Immature natural killer cell (primary cell): ENCODE measurements around the gene FBXL5. TPM values are rescaled to one million over a fixed set of nuclear protein-coding genes. Genes with fewer than 3 reads are reported as not detected.

Experiments
- DNase-seq, 3 donors: peaks; one replicate each; pipeline ENCODE4 v3.0.0; 2022; ENCODE audit warnings: mixed read lengths in 1 of 3
- H3K27ac Mint-ChIP-seq, 6 donors: one replicate each; pipeline ENCODE4 v1.8.0; 2020; ENCODE audit warnings: mixed read lengths in 6 of 6, mild to moderate bottlenecking in 5 of 6, inconsistent platforms in 4 of 6, moderate library complexity in 3 of 6
- H3K27me3 Mint-ChIP-seq, 3 donors: one replicate each; pipeline ENCODE4 v1.8.0; 2020 to 2021; ENCODE audit warnings: low read depth in 3 of 3, mild to moderate bottlenecking in 3 of 3, mixed read lengths in 3 of 3, moderate library complexity in 3 of 3, inconsistent platforms in 1 of 3
- H3K36me3 Mint-ChIP-seq, 3 donors: one replicate each; pipeline ENCODE4 v1.8.0; 2020; ENCODE audit warnings: mixed read lengths in 3 of 3, inconsistent platforms in 2 of 3, mild to moderate bottlenecking in 2 of 3
- H3K4me1 Mint-ChIP-seq, 2 donors: one replicate each; pipeline ENCODE4 v1.8.0; 2020; ENCODE audit warnings: inconsistent platforms in 2 of 2, mild to moderate bottlenecking in 2 of 2, mixed read lengths in 2 of 2, moderate library complexity in 1 of 2
- H3K4me3 Mint-ChIP-seq, 5 donors: one replicate each; pipeline ENCODE4 v1.8.0; 2020; ENCODE audit warnings: mild to moderate bottlenecking in 5 of 5, mixed read lengths in 5 of 5, inconsistent platforms in 3 of 5, moderate library complexity in 3 of 5
- H3K9me3 Mint-ChIP-seq, 6 donors: one replicate each; pipeline ENCODE4 v1.8.0; 2020; ENCODE audit warnings: mild to moderate bottlenecking in 6 of 6, mixed read lengths in 6 of 6, inconsistent platforms in 4 of 6, moderate library complexity in 3 of 6
- polyA plus RNA-seq, 3 donors: library from polyadenylated mRNA; unstranded; fragments of 300-500 nt; fragmentation: Illumina TruSeq; gene quantifications; one replicate each; pipeline ENCODE4 v1.2.3, GENCODE V29; 2021

The FBXL5 gene
- polyA plus RNA-seq, 3 donors from 2014 or later: 116 to 249 (median 125) TPM

DNA sequence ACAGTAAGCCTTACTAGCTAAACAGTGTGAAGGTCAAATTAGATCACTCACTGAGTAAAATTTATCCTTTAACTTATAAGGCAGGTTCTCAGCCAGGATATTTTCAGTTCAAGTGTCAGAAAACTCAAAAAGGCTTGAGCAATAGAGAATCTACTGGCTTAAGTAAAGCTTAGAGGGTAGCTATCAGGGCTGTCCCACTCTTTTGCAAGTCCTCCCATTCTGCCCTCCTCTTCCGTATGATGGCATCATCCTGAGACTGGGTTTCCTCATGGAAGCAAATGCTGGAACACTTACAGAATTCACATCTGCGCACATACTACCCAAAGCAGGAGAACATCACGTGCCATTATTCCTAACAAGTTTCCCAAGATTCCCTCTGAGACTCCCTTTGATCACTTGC is 55.0 kb downstream of the FBXL5 start:
- Mint-ChIP-seq H3K27ac (no peak overlapping the region), H3K27me3 (no peaks in the 10 kb centered on the region), H3K4me1 (peaks cover 0 to 3% of the 10 kb centered on the region in 2 donors), H3K36me3 (peaks cover 11 to 35% (median 17%) of the 10 kb centered on the region in 3 donors), H3K4me3 (no peak overlapping the region), H3K9me3 (no peaks in the 10 kb centered on the region)
- DNase-seq: no peak

GRCh38 chr4:15598644-15599043 is 56.5 kb downstream of the FBXL5 start:
- Mint-ChIP-seq H3K4me1 (no peaks in the 10 kb centered on the region), H3K27me3 (no peaks in the 10 kb centered on the region), H3K4me3 (no peak overlapping the region), H3K36me3 (peaks cover 4 to 27% (median 9%) of the 10 kb centered on the region in 3 donors), H3K27ac (no peak overlapping the region), H3K9me3 (no peaks in the 10 kb centered on the region)
- no peak for DNase-seq

GRCh38 chr4:15592799-15593198 is 62.4 kb downstream of the FBXL5 start:
- no peak overlapping the region for H3K4me3 Mint-ChIP-seq
- DNase-seq: no peak
- H3K36me3 Mint-ChIP-seq: peaks cover 0 to 4% (median 0%) of the 10 kb centered on the region in 3 donors
- H3K4me1 Mint-ChIP-seq: no peaks in the 10 kb centered on the region
- no peaks in the 10 kb centered on the region for H3K9me3 Mint-ChIP-seq
- no peaks in the 10 kb centered on the region for H3K27me3 Mint-ChIP-seq
- no peak overlapping the region for H3K27ac Mint-ChIP-seq

- no peak for DNase-seq
- Mint-ChIP-seq H3K36me3 (peaks cover 0 to 4% (median 0%) of the 10 kb centered on the region in 3 donors), H3K27ac (no peak overlapping the region), H3K9me3 (no peaks in the 10 kb centered on the region), H3K27me3 (no peaks in the 10 kb centered on the region), H3K4me3 (no peak overlapping the region), H3K4me1 (no peaks in the 10 kb centered on the region)
Measured at GRCh38 chr4:15587649-15588048, 67.5 kb downstream of the FBXL5 start.

- Mint-ChIP-seq H3K27ac (no peak overlapping the region), H3K4me1 (no peaks in the 10 kb centered on the region), H3K36me3 (peaks cover 0 to 4% (median 0%) of the 10 kb centered on the region in 3 donors), H3K9me3 (no peaks in the 10 kb centered on the region), H3K27me3 (no peaks in the 10 kb centered on the region), H3K4me3 (no peak overlapping the region)
- no peak for DNase-seq
Measured at GRCh38 chr4:15586066-15586465, 69.1 kb downstream of the FBXL5 start.

GRCh38 chr4:15585331-15585730 is 69.8 kb downstream of the FBXL5 start:
- Mint-ChIP-seq H3K9me3 (no peaks in the 10 kb centered on the region), H3K27me3 (no peaks in the 10 kb centered on the region), H3K27ac (no peak overlapping the region), H3K36me3 (peaks cover 0 to 4% (median 0%) of the 10 kb centered on the region in 3 donors), H3K4me1 (no peaks in the 10 kb centered on the region), H3K4me3 (no peak overlapping the region)
- no peak for DNase-seq

DNA sequence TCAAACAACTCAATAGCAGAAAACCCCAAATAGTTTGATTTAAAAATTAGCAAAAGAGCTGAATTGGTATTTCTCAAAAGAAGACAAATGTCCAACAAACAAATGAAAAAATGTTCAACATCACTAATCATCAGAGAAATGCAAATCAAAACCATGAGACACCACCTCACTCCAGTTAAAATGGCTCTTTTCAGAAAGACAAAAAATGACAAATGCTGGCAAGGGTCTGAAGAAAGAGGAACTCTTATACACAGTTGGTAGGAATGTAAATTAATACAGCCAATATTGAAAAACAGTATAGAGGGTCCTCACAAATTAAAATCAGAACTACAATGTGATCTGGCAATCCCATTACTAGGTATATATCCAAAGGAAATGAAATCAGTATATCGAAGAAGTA is 70.4 kb downstream of the FBXL5 start:
- H3K27ac Mint-ChIP-seq: no peak overlapping the region
- H3K4me3 Mint-ChIP-seq: no peak overlapping the region
- no peaks in the 10 kb centered on the region for H3K27me3 Mint-ChIP-seq
- no peaks in the 10 kb centered on the region for H3K4me1 Mint-ChIP-seq
- no peaks in the 10 kb centered on the region for H3K9me3 Mint-ChIP-seq
- peaks cover 0 to 4% (median 0%) of the 10 kb centered on the region in 3 donors for H3K36me3 Mint-ChIP-seq
- no peak for DNase-seq

DNA sequence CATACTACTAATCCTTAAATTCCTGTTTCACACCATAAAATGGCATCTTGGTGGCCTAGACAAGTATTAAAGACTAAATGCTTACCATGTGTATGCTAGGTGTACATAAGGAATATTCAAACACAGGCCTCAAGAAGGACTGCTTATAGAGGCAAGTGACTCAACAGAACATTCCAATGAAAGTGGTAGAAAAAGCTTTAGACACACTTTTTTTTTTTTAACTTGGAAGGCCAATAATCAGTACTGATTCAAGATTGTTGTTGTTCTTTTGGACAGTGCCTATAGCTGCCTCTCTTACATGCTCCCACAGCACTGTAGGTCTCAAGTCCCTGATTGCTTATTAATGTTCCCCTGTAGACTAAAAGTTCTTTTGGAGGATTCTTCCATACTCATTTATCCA is 77.6 kb downstream of the FBXL5 start:
- Mint-ChIP-seq H3K4me1 (no peaks in the 10 kb centered on the region), H3K4me3 (no peak overlapping the region), H3K9me3 (no peaks in the 10 kb centered on the region), H3K36me3 (peaks cover 0 to 6% (median 4%) of the 10 kb centered on the region in 3 donors), H3K27me3 (no peaks in the 10 kb centered on the region), H3K27ac (no peak overlapping the region)
- no peak for DNase-seq

- Mint-ChIP-seq H3K9me3 (no peaks in the 10 kb centered on the region), H3K27me3 (peaks cover 0 to 2% (median 0%) of the 10 kb centered on the region in 3 donors), H3K27ac (no peak overlapping the region), H3K4me3 (no peak overlapping the region), H3K36me3 (peaks cover 0 to 6% (median 4%) of the 10 kb centered on the region in 3 donors), H3K4me1 (no peaks in the 10 kb centered on the region)
- no peak for DNase-seq
Measured at GRCh38 chr4:15575966-15576365, 79.2 kb downstream of the FBXL5 start.

GRCh38 chr4:15569746-15570145 is 85.4 kb downstream of the FBXL5 start:
- Mint-ChIP-seq H3K27ac (no peak overlapping the region), H3K4me3 (no peak overlapping the region), H3K36me3 (peaks cover 32 to 40% (median 39%) of the 10 kb centered on the region in 3 donors)

DNA sequence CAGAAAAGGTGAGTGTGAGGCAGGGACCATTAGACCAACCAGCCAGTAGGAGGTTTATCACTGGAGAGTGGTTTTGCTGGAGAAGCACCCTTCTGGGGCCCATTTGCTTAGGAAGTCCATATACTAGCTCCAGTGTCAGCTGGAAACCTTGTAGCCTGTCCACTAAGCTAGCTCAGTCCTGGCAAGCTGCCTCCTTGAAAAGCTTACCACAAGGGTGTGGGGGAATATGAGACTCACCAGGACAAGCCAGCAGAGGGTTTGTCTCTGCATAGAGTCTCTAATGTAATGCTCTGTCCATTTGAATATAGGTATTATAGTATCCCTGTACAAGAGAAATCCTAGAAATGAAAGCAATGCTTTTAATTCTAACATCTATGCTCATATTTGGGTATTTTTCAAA is 86.3 kb downstream of the FBXL5 start:
- H3K27ac Mint-ChIP-seq: no peak overlapping the region
- no peak overlapping the region for H3K4me3 Mint-ChIP-seq
- H3K27me3 Mint-ChIP-seq: peaks cover 0 to 2% (median 0%) of the 10 kb centered on the region in 3 donors
- DNase-seq: no peak
- H3K4me1 Mint-ChIP-seq: no peaks in the 10 kb centered on the region
- H3K9me3 Mint-ChIP-seq: peaks cover 0 to 4% (median 0%) of the 10 kb centered on the region in 6 donors
- H3K36me3 Mint-ChIP-seq: peaks cover 32 to 42% (median 39%) of the 10 kb centered on the region in 3 donors

More at GRCh38 chr4:15569746-15570145, 85.4 kb downstream of the FBXL5 start:
- no peak for DNase-seq
- H3K27me3 Mint-ChIP-seq: peaks cover 0 to 2% (median 0%) of the 10 kb centered on the region in 3 donors
- no peaks in the 10 kb centered on the region for H3K4me1 Mint-ChIP-seq
- H3K9me3 Mint-ChIP-seq: peaks cover 0 to 4% (median 0%) of the 10 kb centered on the region in 6 donors

DNA sequence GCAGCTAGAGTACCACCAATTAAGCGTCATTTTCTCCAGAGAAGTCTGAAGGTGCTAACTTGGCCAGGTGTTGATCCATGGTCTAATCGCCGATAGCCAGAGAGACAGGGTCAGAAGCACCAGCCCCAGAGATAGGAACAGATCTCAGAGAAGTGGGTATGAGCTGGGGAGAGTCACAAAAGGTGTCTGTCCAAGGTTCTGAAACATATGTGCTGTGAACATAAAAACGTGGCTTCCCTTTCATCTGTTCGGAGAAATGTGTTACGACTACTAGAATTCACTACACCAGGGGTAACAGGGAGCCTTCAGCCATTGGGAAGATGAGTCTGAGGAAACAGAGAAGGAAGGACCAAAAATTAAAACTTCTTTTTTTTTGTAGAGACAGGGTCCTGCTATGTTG is 91.3 kb downstream of the FBXL5 start:
- DNase-seq: no peak
- H3K9me3 Mint-ChIP-seq: peaks cover 0 to 4% (median 0%) of the 10 kb centered on the region in 6 donors
- H3K4me3 Mint-ChIP-seq: no peak overlapping the region
- H3K36me3 Mint-ChIP-seq: peaks cover 25 to 56% (median 30%) of the 10 kb centered on the region in 3 donors
- H3K4me1 Mint-ChIP-seq: no peaks in the 10 kb centered on the region
- no peak overlapping the region for H3K27ac Mint-ChIP-seq
- peaks cover 0 to 1% (median 0%) of the 10 kb centered on the region in 3 donors for H3K27me3 Mint-ChIP-seq

- H3K4me3 Mint-ChIP-seq: no peak overlapping the region
- no peak overlapping the region for H3K27ac Mint-ChIP-seq
- no peak for DNase-seq
- no peaks in the 10 kb centered on the region for H3K4me1 Mint-ChIP-seq
- peaks cover 19 to 48% (median 20%) of the 10 kb centered on the region in 3 donors for H3K36me3 Mint-ChIP-seq
- no peaks in the 10 kb centered on the region for H3K9me3 Mint-ChIP-seq
- H3K27me3 Mint-ChIP-seq: peaks cover 0 to 1% (median 0%) of the 10 kb centered on the region in 3 donors
Measured at GRCh38 chr4:15562623-15563022, 92.5 kb downstream of the FBXL5 start.

GRCh38 chr4:15562114-15562513 is 93.0 kb downstream of the FBXL5 start:
- Mint-ChIP-seq H3K27me3 (peaks cover 0 to 1% (median 0%) of the 10 kb centered on the region in 3 donors), H3K4me3 (no peak overlapping the region), H3K36me3 (peaks cover 14 to 44% (median 20%) of the 10 kb centered on the region in 3 donors), H3K9me3 (no peaks in the 10 kb centered on the region), H3K4me1 (no peaks in the 10 kb centered on the region), H3K27ac (no peak overlapping the region)
- DNase-seq: no peak

DNA sequence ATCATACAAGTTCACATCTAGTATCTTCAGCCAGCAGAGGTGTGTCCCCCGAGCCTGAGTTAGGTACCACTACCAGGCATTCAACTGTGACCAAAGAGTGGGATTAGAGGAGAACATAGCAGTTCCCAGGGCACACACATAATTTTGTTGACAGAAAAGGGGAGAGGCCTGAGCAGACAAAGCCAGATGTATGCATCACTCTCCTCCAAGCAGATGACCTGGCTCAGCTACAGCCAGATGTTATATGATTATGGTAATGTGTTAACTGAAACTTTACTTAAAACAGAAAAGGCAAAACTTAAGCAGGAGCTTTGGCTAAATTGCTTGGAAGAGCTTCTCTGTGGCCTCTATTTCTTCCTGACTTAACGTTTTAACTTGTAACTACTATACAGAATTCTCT is 96.6 kb downstream of the FBXL5 start:
- H3K4me3 Mint-ChIP-seq: no peak overlapping the region
- no peaks in the 10 kb centered on the region for H3K4me1 Mint-ChIP-seq
- H3K27ac Mint-ChIP-seq: no peak overlapping the region
- peaks cover 7 to 28% (median 8%) of the 10 kb centered on the region in 3 donors for H3K36me3 Mint-ChIP-seq
- H3K9me3 Mint-ChIP-seq: no peaks in the 10 kb centered on the region
- DNase-seq: no peak
- peaks cover 0 to 1% (median 0%) of the 10 kb centered on the region in 3 donors for H3K27me3 Mint-ChIP-seq
